ENCODE results near the gene GRK2. TPM values are rescaled to one million over a fixed set of nuclear protein-coding genes. Genes with fewer than 3 reads are reported as not detected.

Gene GRK2
- total RNA-seq, 4 donors from 2014 or later: 104 to 294 (median 160) TPM

- Histone ChIP-seq H3K27ac (no peak overlapping the region), H3K9me3 (no peaks in the 10 kb centered on the region), H3K4me3 (no peak overlapping the region), H3K4me1 (peaks cover 0 to 23% (median 2%) of the 10 kb centered on the region in 4 donors), H3K27me3 (no peaks in the 10 kb centered on the region), H3K36me3 (peaks cover 0 to 71% (median 36%) of the 10 kb centered on the region in 4 donors)
- DNase-seq: no peak
- TF ChIP-seq POLR2AphosphoS5 (IDR thresholded peaks at IDR 0.05) (no peak), CTCF (IDR thresholded peaks at IDR 0.05) (no peak), EP300 (IDR thresholded peaks at IDR 0.05; ENCODE audit: low read depth) (no peak), POLR2A (IDR thresholded peaks at IDR 0.05) (no peak)
- intact Hi-C loops (cut with DNase I; ENCODE audit: low total_unique reads): no loop called here
- in situ Hi-C loops (cut with MboI; ENCODE audit: low pct_ligation_motif_present in 1 of 4, low pct_unique_long_range_greater_than_20kb in 1 of 4, low sequenced_read_pairs in 3 of 4): loop anchor here in 1 of 4 donors (25.0 kb wide), 1 partner anchor 135 kb away; the partner anchor contains the start of gene RAD9A
- WGBS, 2 donors (ENCODE audit: low coverage in 1 of 2): 67 to 94% methylated on average over 1 of the region's 1 CpG
Observed at GRCh38 chr11:67251841-67252240, 14.4 kb upstream of the GRK2 start.

DNA sequence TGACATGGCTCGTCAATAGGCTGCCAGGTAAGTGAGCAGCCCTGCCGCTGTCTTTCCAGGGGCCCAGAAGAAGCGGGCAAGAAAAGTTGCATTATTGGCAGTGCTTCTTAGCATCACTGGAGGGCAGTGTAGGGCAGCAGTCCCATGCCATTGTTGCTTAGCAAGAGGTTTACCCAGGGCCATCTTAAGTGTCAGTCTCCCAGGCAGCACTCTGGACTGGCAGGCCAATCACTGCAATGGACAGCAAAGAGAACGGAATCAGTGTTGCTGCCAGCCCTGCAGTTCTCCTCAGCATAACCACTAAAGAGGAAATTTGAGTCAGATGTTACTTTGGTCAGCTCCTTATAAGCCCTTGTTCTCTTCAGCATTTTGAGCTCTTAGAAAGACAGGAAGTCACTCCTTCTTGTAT lies 13.4 kb upstream of the GRK2 start:
- Histone ChIP-seq H3K27ac (peak overlapping the region in 3 of 4 donors; percentile 27 to 41 (median 36)), H3K4me1 (peaks cover 0 to 23% (median 2%) of the 10 kb centered on the region in 4 donors), H3K36me3 (peaks cover 0 to 68% (median 35%) of the 10 kb centered on the region in 4 donors), H3K27me3 (no peaks in the 10 kb centered on the region), H3K4me3 (no peak overlapping the region), H3K9me3 (no peaks in the 10 kb centered on the region)
- no peak for DNase-seq
- no peak for TF ChIP-seq EP300 (IDR thresholded peaks at IDR 0.05; ENCODE audit: low read depth)
- peak in 3 of 5 experiments; percentile 23 to 49 (median 28) for TF ChIP-seq CTCF (IDR thresholded peaks at IDR 0.05)
- peak in 1 of 3 donors; percentile 15 for TF ChIP-seq POLR2AphosphoS5 (IDR thresholded peaks at IDR 0.05)
- 43 to 84% methylated on average over 1 to 4 of the region's 4 CpGs for WGBS, 2 donors (ENCODE audit: low coverage in 1 of 2)
- intact Hi-C loops (cut with DNase I; ENCODE audit: low total_unique reads) (no loop called here), in situ Hi-C loops (cut with MboI; ENCODE audit: low pct_ligation_motif_present in 1 of 4, low pct_unique_long_range_greater_than_20kb in 1 of 4, low sequenced_read_pairs in 3 of 4) (loop anchor here in 1 of 4 donors (25.0 kb wide), 1 partner anchor 134 kb away; the partner anchor contains the start of gene RAD9A)

DNA sequence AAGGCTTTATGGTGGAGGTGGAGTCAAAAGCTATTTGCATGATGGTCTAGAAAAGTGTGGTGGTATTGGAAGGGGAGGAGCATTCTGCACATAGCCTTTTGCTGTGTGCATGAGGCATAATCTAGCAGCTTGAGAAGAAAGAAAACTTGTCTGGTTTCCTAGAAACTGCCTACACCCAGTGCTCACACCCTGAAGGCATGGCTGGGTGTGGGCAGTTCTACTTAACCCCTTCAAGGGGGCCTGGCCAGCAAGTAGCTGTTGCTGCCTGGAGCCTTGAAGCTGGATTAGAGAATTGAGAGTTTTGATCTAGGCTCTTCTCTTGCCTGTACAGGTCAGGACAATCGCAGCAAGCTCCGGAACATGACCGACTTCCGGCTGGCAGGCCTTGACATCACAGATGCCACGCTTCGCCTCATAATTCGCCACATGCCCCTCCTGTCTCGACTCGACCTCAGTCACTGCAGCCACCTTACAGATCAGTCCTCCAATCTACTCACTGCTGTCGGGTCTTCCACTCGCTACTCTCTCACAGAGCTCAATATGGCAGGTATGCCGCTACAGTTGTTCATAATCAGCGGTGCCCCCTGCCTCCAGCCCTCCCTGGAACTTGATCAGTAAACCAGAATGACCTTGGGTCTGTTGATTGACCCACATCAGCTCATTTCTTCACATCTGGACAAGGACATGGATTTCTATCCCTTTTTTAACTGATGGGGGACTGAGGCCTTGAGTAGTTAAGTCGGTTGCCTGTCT lies 12.2 kb upstream of the GRK2 start:
- no peak overlapping the region for H3K4me3 ChIP-seq
- DNase-seq: no peak
- no peaks in the 10 kb centered on the region for H3K27me3 ChIP-seq
- peak overlapping the region in 3 of 4 donors; percentile 9 to 41 (median 36) for H3K27ac ChIP-seq
- in situ Hi-C loops (cut with MboI; ENCODE audit: low pct_ligation_motif_present in 1 of 4, low pct_unique_long_range_greater_than_20kb in 1 of 4, low sequenced_read_pairs in 3 of 4): loop anchor here in 1 of 4 donors (25.0 kb wide), 1 partner anchor 133 kb away; the partner anchor contains the start of gene RAD9A
- H3K9me3 ChIP-seq: no peaks in the 10 kb centered on the region
- intact Hi-C loops (cut with DNase I; ENCODE audit: low total_unique reads): no loop called here
- TF ChIP-seq POLR2AphosphoS5 (IDR thresholded peaks at IDR 0.05) (peak in 2 of 3 donors; percentile 6 to 24), POLR2A (IDR thresholded peaks at IDR 0.05) (no peak)
- peaks cover 0 to 23% (median 2%) of the 10 kb centered on the region in 4 donors for H3K4me1 ChIP-seq
- H3K36me3 ChIP-seq: peaks cover 0 to 56% (median 29%) of the 10 kb centered on the region in 4 donors
- 91% methylated on average over 14 of the region's 14 CpGs; no CpG with 5 or more reads in 1 of the 2 donors for WGBS, 2 donors (ENCODE audit: low coverage in 1 of 2)

DNA sequence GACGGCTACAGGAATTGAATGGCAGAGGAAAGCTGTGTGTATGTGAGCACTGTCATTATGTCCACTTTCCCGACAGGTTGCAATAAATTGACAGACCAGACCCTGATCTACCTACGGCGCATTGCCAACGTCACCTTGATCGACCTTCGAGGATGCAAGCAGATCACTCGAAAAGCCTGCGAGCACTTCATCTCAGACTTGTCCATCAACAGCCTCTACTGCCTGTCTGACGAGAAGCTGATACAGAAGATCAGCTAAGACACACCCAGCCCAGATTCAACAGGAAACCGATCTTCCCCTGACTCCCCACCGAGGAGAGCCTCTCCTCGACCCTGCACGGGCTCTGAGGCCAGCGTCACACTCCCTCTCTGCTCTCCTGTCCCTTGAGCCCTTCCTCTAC lies 11.5 kb upstream of the GRK2 start:
- Histone ChIP-seq H3K4me3 (no peak overlapping the region), H3K4me1 (peaks cover 0 to 23% (median 2%) of the 10 kb centered on the region in 4 donors), H3K36me3 (peaks cover 0 to 49% (median 26%) of the 10 kb centered on the region in 4 donors), H3K27ac (peak overlapping the region in 1 of 4 donors; percentile 17), H3K27me3 (no peaks in the 10 kb centered on the region), H3K9me3 (no peaks in the 10 kb centered on the region)
- DNase-seq: no peak
- in situ Hi-C loops (cut with MboI; ENCODE audit: low pct_ligation_motif_present in 1 of 4, low pct_unique_long_range_greater_than_20kb in 1 of 4, low sequenced_read_pairs in 3 of 4) (loop anchor here in 1 of 4 donors (25.0 kb wide), 1 partner anchor 133 kb away; the partner anchor contains the start of gene RAD9A), intact Hi-C loops (cut with DNase I; ENCODE audit: low total_unique reads) (no loop called here)
- TF ChIP-seq CTCF (IDR thresholded peaks at IDR 0.05) (no peak), POLR2A (IDR thresholded peaks at IDR 0.05) (no peak), EP300 (IDR thresholded peaks at IDR 0.05; ENCODE audit: low read depth) (no peak), POLR2AphosphoS5 (IDR thresholded peaks at IDR 0.05) (no peak)
- 80% methylated on average over 15 of the region's 15 CpGs; no CpG with 5 or more reads in 1 of the 2 donors for WGBS, 2 donors (ENCODE audit: low coverage in 1 of 2)
